Left kidney (tissue), 2 donors: Measurements from ENCODE around the gene PDAP1. TPM values are rescaled to one million over a fixed set of nuclear protein-coding genes. Genes with fewer than 3 reads are reported as not detected.
"Not testable (repeated sequence)": the region's sequence is repeated elsewhere in the genome, so short reads cannot be mapped to it uniquely, and the experiment has no call there.

Source experiments
- DNase-seq: peaks from one replicate; pipeline ENCODE4 v3.0.0-alpha.2; 2013
- polyA plus RNA-seq: library from polyadenylated mRNA; unstranded; fragments of 120-200 nt; gene quantifications from one replicate; pipeline ENCODE4 v1.2.1, GENCODE V29; 2013; ENCODE audit not compliant: insufficient read length

The PDAP1 gene
- polyA plus RNA-seq, 1 donor = 137 TPM

DNA sequence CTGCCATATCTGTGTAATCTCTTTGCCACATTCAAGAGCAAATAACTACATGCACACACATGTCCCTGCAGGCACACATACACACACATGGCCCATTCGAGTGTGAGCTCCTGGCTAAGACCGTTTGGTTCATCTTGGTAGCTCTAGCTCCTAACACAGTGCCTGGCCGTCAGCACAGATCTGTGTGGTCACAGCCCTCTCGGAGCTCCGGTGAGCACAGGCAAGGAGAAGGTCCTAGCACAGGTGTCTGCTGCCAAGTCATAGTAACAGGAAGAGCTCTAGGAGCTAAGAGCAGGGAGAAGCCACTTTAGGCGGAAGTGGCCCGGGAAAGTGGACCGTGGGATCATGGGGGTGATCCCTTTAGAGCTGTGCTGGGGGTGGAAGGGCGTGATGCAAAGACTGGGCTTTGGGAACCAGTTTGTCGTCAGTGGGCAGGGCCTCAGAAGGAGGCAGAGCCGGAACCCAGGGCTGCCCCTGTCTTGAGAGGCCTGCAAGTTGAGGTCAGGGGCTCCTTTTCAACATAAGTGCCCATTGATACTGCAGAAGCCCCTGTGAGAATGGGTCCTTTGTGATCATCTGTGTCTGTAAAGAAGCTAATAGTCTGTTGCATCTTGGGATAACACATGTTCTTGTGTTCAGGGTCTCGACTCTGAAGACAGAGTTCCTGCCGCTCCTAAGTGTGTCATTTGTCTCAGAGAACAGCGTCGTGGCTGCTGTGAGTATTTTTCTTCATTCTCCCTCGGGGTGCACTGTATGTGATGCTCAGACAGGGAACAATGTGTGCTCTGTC lies 50.5 kb downstream of the PDAP1 start:
- no peak for DNase-seq

DNA sequence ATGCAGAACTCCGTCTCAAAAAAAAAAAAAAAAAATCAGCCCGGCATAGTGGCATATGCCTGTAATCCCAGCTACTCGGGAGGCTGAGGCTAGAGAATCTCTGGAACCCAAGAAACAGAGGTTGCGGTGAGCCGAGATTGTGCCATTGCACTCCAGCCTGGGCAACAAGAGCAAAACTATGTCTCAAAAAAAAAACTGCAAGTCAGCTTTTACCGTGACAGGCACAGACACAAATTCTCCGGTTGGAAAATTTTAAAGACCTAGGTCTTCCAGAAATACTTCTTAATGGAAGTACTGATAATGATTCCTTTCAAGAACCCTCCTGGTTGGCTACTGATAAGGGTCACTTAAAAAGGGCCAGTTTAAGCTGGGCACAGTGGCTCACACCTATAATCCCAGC lies 53.3 kb downstream of the PDAP1 start:
- no peak for DNase-seq

DNA sequence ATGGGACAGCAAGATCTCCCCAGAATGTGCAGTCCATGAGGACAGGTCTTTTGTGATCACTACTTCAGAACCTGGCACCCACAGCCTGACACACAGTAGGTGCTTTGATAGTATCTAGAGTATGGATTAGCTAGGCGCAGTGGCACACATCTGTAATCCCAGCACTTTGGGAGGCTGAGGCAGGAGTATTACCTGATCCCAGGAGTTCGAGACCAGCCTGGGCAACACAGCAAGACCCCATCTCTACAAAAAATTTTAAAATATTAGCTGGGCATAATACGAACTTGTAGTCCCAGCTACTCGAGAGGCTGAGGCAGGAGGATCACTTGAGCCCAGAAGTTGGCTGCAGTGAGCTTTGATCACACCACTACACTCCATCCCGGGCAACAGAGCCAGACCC lies 56.1 kb downstream of the PDAP1 start:
- DNase-seq = no peak

DNA sequence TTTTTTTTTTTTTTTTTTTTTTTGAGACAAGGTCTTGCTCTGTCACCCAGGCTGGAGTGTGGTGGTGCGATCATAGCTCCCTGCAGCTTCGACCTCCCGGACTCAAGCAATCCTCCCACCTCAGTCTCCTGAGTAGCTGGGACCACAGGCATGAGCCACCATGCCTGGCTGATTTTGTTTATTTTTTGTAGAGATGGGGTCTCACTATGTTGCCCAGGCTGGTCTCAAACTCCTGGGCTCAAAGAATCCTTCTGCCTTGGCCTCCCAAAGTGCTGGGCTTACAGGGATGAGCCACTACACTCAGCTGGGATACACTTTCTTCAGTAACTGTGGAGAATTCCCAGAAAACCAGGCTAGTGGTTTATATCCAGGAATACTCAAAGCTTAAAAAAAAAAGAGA lies 57.8 kb downstream of the PDAP1 start:
- not testable (repeated sequence) for DNase-seq

Other genes with a start within 250 kb of the PDAP1 start
- not detected for gene KPNA7, start 200.5 kb downstream of the PDAP1 start, polyA plus RNA-seq
- gene MYH16, start 135.8 kb downstream of the PDAP1 start, polyA plus RNA-seq = 0.20 TPM
- 108 TPM for gene ARPC1A, start 82.7 kb downstream of the PDAP1 start, polyA plus RNA-seq
- 26.9 TPM for gene ARPC1B, start 33.9 kb downstream of the PDAP1 start, polyA plus RNA-seq
- 109 TPM for gene BUD31, start 372 bp upstream of the PDAP1 start, polyA plus RNA-seq
- gene PTCD1, start 30.2 kb upstream of the PDAP1 start, polyA plus RNA-seq = 6.0 TPM
- gene CPSF4, start 30.3 kb upstream of the PDAP1 start, polyA plus RNA-seq = 41.8 TPM
- gene ATP5MF, start 57.6 kb upstream of the PDAP1 start, polyA plus RNA-seq = 421 TPM
- gene ZNF789, start 64.3 kb upstream of the PDAP1 start, polyA plus RNA-seq = 75.5 TPM
- gene ZNF394, start 91.7 kb upstream of the PDAP1 start, polyA plus RNA-seq = 18.6 TPM
- gene ZKSCAN5, start 96.1 kb upstream of the PDAP1 start, polyA plus RNA-seq = 16.8 TPM
- 16.2 TPM for gene FAM200A, start 143.5 kb upstream of the PDAP1 start, polyA plus RNA-seq
- gene ZNF655, start 150.0 kb upstream of the PDAP1 start, polyA plus RNA-seq = 114 TPM
- gene TMEM225B, start 189.7 kb upstream of the PDAP1 start, polyA plus RNA-seq = 2.3 TPM
- 20.4 TPM for gene ZSCAN25, start 208.3 kb upstream of the PDAP1 start, polyA plus RNA-seq